UCSD-AML1 (cell line): ENCODE results near the gene ALS2.

ENCODE experiments used
- DNase-seq: peaks from one replicate; lab custom pipeline; 2025; ENCODE audit not compliant: unreplicated experiment; lab: John Stamatoyannopoulos, UW

ALS2 gene

GRCh38 chr2:201758234-201758633 is 22.5 kb downstream of the ALS2 start:
- no peak for DNase-seq

DNA sequence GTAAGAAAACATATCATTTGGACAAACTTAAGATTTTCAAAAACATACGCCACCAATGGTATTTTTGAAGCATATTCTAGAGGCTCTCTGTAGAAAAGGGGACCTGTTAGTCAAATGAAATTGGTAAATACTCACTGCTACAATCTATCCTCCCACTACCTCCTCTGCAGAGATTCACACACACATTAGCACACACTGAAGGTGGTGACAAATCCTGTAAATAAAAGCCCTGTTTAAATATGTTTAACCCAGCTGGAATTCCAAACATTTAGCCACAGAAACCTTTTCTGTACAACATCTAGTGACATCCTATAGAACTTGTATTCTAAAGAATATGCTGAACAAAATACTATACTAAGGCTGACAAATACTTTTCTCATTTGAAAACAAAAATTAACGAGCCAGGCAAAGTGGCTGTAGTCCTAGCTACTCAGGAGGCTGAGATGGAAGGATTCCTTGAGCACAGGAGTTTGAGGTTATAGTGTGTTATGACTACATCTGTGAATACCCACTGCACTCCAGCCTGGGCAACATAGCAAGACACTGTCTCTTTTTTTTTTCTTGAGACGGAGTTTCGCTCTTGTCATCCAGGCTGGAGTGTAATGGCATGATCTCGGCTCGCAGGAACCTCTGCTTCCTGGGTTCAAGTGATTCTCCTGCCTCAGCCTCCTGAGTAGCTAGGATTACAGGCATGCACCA is 25.9 kb downstream of the ALS2 start:
- no peak for DNase-seq

DNA sequence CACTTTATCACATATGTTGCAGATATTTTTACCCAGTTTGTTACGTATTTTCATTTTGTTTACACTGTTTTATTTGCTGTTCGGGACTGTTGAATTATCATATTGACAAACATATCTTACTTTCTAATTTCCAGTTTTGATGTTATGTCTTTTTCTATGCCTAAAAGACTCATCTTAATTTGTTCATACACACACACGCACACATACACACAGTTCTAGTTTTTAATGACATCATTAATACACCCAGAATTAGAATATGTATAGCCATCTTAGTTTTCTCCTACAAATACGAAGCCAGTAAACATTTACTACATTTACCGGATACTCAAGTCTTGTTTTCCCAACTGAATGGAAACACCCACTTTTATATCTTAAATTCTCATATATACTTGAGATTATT is 29.2 kb downstream of the ALS2 start:
- DNase-seq: no peak

- DNase-seq: no peak
Measured at GRCh38 chr2:201746551-201746950, 34.2 kb downstream of the ALS2 start.

DNA sequence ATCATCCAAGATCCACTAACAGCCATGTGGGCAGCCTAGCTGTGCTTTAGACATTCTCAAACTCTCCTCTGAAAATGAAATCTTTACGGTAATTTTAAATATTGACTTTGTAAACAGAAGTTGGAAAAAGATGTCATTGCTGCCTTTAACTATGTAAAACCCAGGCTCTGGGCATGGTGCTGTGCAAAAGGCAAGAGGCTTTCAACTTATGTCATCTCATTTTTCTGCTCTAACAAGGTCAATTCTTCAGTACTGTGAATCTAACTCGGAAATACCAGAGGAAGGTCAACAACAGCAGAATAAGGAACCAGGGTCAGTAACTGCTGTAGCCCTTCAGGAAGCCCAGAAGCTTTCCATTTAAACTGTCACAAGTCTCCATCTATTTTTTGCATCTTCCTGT is 45.2 kb downstream of the ALS2 start:
- no peak for DNase-seq

GRCh38 chr2:201734111-201734510 is 46.6 kb downstream of the ALS2 start:
- DNase-seq: no peak

DNA sequence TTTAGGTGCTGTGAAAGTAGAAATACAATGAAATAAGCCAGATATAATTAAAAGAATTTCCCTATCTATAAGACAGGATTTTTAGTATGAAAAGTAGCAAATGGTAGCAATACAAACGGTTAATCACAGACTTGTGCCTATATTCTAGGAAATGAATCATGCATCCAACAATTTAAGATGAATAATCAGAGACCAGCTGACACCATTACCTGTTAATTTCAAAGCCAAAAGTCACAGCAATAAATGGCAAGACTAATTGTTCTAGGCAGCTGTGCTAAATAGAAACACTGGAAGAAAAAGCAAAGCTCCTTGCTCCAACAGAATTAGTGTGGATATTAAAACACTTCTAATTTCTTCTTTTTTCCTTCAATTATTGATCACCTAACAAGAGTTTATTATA is 47.2 kb downstream of the ALS2 start:
- no peak for DNase-seq

DNA sequence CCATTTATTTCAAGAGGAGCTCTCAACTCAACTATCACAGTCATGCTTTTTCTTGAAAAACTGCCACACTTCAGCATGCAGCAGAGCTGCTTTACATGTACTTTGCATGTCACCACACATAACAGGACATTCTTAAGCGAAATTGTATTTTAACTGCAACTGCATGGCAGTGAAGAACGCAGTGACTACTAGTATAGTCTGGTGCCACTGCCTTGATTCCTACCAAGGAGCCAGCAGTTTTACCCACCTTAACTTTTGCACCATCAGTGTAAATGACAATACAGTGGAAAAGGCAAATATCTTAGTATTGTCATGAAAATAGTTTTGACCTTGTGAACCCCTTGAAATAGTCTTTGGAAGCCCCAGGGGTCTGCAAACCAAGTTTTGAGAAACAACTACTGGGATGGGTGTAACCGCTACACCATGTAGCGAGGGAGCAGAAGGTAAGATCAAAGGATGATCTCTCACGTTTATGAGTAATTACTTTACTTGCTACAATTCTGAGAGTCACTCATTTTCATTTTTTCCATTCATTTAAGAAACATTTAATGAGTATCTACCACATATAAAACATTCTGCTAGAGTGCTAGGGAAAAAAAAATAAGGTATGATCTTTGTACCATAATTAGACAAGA is 50.0 kb downstream of the ALS2 start:
- DNase-seq: no peak

GRCh38 chr2:201715459-201715858 is 65.3 kb downstream of the ALS2 start:
- DNase-seq: no peak

DNA sequence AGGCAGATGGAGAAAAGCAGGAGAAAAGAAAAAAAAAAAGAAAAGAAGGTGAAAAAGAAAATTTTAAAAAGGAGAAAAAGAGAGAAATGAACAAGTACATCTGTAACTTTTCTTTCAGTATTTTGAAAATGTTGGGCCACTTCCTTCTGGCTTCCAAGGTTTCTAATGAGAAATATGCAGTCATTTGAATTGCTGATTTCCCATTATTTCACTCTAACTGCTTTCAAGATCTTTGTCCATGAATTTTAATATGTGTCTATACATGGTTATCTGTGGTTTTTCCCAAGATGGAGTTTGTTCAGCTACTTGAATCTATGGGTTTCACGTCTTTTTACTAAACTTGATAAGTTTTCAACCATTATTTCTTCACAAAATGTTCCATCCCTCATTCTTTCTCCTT is 68.0 kb downstream of the ALS2 start:
- no peak for DNase-seq

GRCh38 chr2:201709747-201710146 is 71.0 kb downstream of the ALS2 start:
- no peak for DNase-seq

DNA sequence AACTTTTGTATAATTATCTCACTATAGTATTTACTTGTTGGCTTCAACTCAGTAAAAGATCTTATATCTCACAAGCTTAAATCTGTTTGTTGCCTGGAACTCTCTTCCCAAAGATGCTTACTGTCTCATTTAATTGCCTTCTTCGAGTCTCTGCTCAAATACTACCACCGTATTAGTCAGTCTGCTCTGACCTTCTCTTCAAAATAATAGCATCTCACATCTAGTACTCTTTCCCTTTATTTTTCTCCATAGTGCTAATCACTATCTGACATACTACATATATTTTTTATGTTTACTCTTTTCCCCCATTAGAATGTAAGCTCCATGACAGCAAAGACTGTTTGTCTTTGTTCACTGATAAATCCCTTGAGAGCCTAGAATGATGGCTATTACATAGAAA is 71.7 kb downstream of the ALS2 start:
- no peak for DNase-seq

GRCh38 chr2:201707753-201708152 is 73.0 kb downstream of the ALS2 start:
- no peak for DNase-seq

DNA sequence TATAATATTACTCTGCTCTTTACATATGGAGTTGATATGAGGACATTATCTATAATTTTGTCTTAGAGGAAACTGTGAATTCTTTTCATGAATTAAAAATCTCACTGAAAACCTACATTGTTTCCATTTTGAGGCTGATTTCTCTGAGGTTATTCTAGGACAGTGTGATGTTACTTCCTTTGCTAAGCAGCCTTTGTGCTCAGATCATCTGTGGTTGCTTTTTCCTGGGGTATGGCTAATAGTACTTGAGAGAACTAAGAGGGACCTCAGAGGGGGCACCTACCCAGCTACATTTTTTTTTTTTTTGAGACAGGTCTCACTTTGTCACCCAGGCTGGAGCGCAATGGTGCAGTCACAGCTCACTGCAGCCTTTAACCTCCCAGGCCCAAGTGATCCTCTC is 73.6 kb downstream of the ALS2 start:
- DNase-seq: no peak

DNA sequence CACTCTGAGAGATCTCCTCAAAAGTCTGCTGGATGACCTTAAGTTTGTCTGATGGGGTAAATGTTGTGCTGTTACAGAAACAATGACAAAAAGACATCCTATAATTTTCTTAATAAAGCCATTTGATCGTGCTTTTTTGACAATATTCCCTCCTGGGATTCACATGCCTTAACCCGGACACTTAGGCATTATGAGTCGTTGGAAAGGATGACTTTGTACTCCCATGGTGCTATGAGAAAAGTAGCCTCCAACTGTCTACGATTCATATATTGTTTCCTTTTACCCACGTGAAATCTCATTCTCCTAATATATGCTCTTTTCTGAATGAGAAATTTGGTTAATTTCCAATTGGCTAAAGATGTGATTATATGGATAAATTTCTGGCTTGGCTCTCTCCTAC is 76.2 kb downstream of the ALS2 start:
- no peak for DNase-seq

- no peak for DNase-seq
Measured at GRCh38 chr2:201701646-201702045, 79.1 kb downstream of the ALS2 start.

DNA sequence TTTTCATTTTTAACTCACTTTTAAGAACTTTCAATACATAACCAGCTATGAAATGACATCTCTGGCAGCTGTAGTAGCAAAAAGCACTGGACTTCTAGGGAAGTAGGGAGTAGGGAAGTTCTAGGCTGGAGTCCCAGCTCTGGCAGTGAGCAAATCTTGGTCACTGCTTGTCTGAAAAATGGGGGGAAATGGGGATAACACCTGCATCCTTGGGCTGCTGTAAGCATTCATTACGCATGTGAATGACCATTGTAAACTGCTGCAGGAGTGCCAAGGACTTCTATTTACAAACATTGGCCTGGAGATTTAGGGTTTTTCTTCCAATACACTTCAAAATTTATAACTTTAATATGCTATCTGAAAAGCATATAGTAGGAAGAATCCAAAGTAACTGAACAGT is 81.3 kb downstream of the ALS2 start:
- no peak for DNase-seq

GRCh38 chr2:201698588-201699226 is 82.0 kb downstream of the ALS2 start, which contains the start of gene MPP4:
Gene MPP4 (minus strand): TSS chr2:201698644. CDS start chr2:201693954, 4,690 bp downstream.
- DNase-seq: no peak

- no peak for DNase-seq
Measured at GRCh38 chr2:201697899-201698298, 82.8 kb downstream of the ALS2 start.

DNA sequence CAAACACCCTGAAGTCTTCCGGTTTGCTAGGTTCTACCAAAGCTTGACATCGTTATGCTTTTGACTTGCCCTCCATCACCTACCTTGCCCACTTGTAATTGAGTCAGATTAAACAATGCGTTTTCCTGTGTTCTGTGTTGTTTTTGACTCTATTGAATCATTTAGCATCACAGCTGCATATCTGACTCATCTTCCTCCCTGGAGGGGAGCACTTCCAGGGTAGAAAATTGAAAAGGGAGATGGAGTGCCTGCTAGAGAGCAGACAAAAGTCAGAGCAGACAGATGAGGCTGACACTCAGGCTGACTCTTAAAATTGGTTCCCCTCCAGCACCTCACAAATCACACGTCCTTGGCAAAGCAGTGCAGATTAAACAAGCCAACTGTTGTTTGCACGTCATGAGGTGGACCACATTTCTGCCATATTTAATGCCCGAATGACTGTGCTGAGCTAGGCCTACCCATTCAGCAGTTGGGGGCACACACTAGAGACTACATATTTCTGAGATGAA is 84.5 kb downstream of the ALS2 start:
- no peak for DNase-seq

DNA sequence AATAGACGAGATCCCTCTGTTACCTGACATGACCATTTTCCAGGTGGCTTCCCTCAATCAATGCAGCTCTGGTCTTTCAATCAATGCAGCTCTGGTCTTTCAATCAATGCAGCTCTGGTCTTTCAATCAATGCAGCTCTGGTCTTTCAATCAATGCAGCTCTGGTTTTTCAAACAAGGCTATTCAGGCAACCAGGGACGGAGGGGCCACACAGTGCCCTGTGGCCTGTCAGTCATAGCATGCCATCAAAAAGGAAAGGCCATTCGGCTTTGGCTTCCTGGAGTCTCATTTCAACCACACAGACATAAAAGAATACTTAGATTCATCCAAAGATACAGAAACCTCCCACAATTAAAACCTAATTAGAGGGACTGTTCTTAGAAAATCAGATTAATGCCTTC is 95.6 kb downstream of the ALS2 start:
- no peak for DNase-seq

GRCh38 chr2:201680743-201681142 is 100.0 kb downstream of the ALS2 start:
- no peak for DNase-seq
